Neural cell (in vitro differentiated cells): ENCODE data around the gene RENBP. TPM values are rescaled to one million over a fixed set of nuclear protein-coding genes. Genes with fewer than 3 reads are reported as not detected.

Experiments
- H2AFZ ChIP-seq: fragments of 200-600, 300-800 bp; sonication (generic), shearing (Covaris generic); 2 replicates; pipeline ENCODE4 v1.6.0; 2014; ENCODE audit warnings: low read depth, mild to moderate bottlenecking, antibody characterized with exemption, low read length, moderate library complexity
- H3F3A ChIP-seq: fragments of 200-600 bp; shearing (Covaris generic); 2 replicates; pipeline ENCODE4 v1.6.1; 2016; ENCODE audit warnings: mild to moderate bottlenecking, moderate library complexity, mixed read lengths, antibody characterized with exemption, low read length; ENCODE audit not compliant: insufficient read depth, poor library complexity, severe bottlenecking
- H3K27ac ChIP-seq: fragments of 200-600, 300-800 bp; sonication (generic), shearing (Covaris generic); 2 replicates; pipeline ENCODE4 v1.5.1; 2014; ENCODE audit warnings: mild to moderate bottlenecking, low read length, moderate library complexity
- H3K27me3 ChIP-seq: fragments of 300-800, 200-600 bp; sonication (generic), shearing (Covaris generic); 2 replicates; pipeline ENCODE4 v1.6.0; 2014; ENCODE audit warnings: mild to moderate bottlenecking, low read depth, low read length, moderate library complexity; ENCODE audit not compliant: insufficient read depth
- H3K36me3 ChIP-seq: fragments of 300-800, 200-600 bp; sonication (generic), shearing (Covaris generic); 2 replicates; pipeline ENCODE4 v1.5.1; 2014; ENCODE audit warnings: mild to moderate bottlenecking, antibody characterized with exemption, low read length, moderate library complexity; ENCODE audit not compliant: insufficient read depth
- H3K4me2 ChIP-seq: fragments of 300-800, 200-600 bp; sonication (generic), shearing (Covaris generic); 2 replicates; pipeline ENCODE4 v1.6.0; 2014; ENCODE audit warnings: mild to moderate bottlenecking, low read length
- H3K4me3 ChIP-seq: fragments of 300-800, 200-600 bp; sonication (generic), shearing (Covaris generic); 2 replicates; pipeline ENCODE4 v1.5.1; 2014; ENCODE audit warnings: mild to moderate bottlenecking, low read length, moderate library complexity
- H3K79me2 ChIP-seq: fragments of 200-600 bp; shearing (Covaris generic); replicated peaks from 2 replicates; pipeline ENCODE4 v1.6.0; 2014; ENCODE audit warnings: mild to moderate bottlenecking, low read length, moderate library complexity; ENCODE audit not compliant: insufficient read depth
- H3K9ac ChIP-seq: fragments of 300-800, 200-600 bp; sonication (generic), shearing (Covaris generic); 2 replicates; pipeline ENCODE4 v1.6.1; 2016; ENCODE audit warnings: mild to moderate bottlenecking, low read length, mixed read lengths
- H3K9me2 ChIP-seq: fragments of 200-600 bp; shearing (Covaris generic); 2 replicates; pipeline ENCODE4 v1.6.1; 2016; ENCODE audit warnings: mild to moderate bottlenecking, low read length, mixed read lengths; ENCODE audit not compliant: insufficient read depth
- H3K9me3 ChIP-seq: fragments of 200-600, 300-800 bp; sonication (generic), shearing (Covaris generic); 2 replicates; pipeline ENCODE4 v1.6.1; 2016; ENCODE audit warnings: mild to moderate bottlenecking, mixed run types, low read length, moderate library complexity, mixed read lengths
- H4K20me1 ChIP-seq: fragments of 200-600 bp; shearing (Covaris generic); 2 replicates; pipeline ENCODE4 v1.6.1; 2016; ENCODE audit warnings: mild to moderate bottlenecking, mixed run types; ENCODE audit not compliant: insufficient read depth
- EP300 ChIP-seq: fragments of 450-650 bp; conservative IDR thresholded peaks from 2 replicates; pipeline ENCODE4 v1.6.1; 2014; ENCODE audit warnings: antibody characterized with exemption, mild to moderate bottlenecking, moderate library complexity; ENCODE audit not compliant: poor library complexity, severe bottlenecking
- EZH2 ChIP-seq: fragments of 200-600, 300-800 bp; shearing (Covaris generic), sonication (generic); IDR thresholded peaks from 2 replicates; pipeline ENCODE4 v1.6.1; 2014; ENCODE audit warnings: antibody characterized with exemption, low read length, borderline replicate concordance, mild to moderate bottlenecking; ENCODE audit not compliant: insufficient read depth, poor library complexity, severe bottlenecking
- MXI1 ChIP-seq: fragments of 450-650 bp; conservative IDR thresholded peaks from 2 replicates; pipeline ENCODE4 v1.6.1; 2014; ENCODE audit warnings: antibody characterized with exemption, mild to moderate bottlenecking; ENCODE audit not compliant: poor library complexity, severe bottlenecking
- POLR2AphosphoS5 ChIP-seq: IDR thresholded peaks from 2 replicates; pipeline ENCODE4 v1.6.1; 2012
- RAD21 ChIP-seq: fragments of 450-650 bp; conservative IDR thresholded peaks from 2 replicates; pipeline ENCODE4 v1.6.1; 2014; ENCODE audit warnings: antibody characterized with exemption, mild to moderate bottlenecking, moderate library complexity
- SMC3 ChIP-seq: fragments of 450-650 bp; conservative IDR thresholded peaks from 2 replicates; pipeline ENCODE4 v1.6.1; 2014; ENCODE audit warnings: antibody characterized with exemption, mild to moderate bottlenecking, moderate library complexity; ENCODE audit not compliant: poor library complexity
- TAF1 ChIP-seq: IDR thresholded peaks from 2 replicates; pipeline ENCODE4 v1.6.1; 2012; ENCODE audit warnings: low read depth
- polyA plus RNA-seq: library from polyadenylated mRNA; depleted of rRNA; stranded (reverse); fragments of >200 nt; gene quantifications from 2 replicates; pipeline ENCODE4 v1.2.3, GENCODE V29; 2014
- TF ChIP-seq, protein P1 (sequence below): IDR thresholded peaks from 2 replicates; pipeline ENCODE4 v1.6.1; 2012; ENCODE audit warnings: borderline replicate concordance
- TF ChIP-seq, protein P2 (sequence below): fragments of 450-650 bp; IDR thresholded peaks from 2 replicates; pipeline ENCODE4 v1.5.1; 2014; ENCODE audit warnings: antibody characterized with exemption, mild to moderate bottlenecking, moderate library complexity; ENCODE audit not compliant: poor library complexity, severe bottlenecking

The RENBP gene
- polyA plus RNA-seq, 1 donor from 2014 or later: 0.89 TPM

DNA sequence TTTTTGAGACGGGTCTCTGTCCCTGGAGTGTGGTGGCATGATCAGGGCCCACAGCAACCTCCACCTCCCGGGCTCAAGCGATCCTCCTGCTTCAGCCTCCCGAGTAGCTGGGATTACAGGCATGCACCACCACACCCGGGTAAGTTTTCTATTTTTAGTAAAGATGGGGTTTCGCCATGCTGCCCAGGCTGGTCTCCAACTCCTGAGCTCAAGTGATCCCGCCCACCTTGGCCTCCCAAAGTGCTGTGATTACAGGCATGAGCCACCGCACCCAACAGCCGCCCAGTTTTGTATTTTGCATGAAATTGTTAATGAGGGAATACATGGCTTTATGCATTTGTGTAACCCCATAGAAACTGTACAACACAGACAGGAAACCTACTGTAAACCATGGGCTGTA is 15.6 kb downstream of the RENBP start:
- no peak overlapping the region for H2AFZ ChIP-seq
- no peak overlapping the region for H3K9ac ChIP-seq
- no peaks in the 10 kb centered on the region for H3K79me2 ChIP-seq
- TF ChIP-seq, protein P1, sequence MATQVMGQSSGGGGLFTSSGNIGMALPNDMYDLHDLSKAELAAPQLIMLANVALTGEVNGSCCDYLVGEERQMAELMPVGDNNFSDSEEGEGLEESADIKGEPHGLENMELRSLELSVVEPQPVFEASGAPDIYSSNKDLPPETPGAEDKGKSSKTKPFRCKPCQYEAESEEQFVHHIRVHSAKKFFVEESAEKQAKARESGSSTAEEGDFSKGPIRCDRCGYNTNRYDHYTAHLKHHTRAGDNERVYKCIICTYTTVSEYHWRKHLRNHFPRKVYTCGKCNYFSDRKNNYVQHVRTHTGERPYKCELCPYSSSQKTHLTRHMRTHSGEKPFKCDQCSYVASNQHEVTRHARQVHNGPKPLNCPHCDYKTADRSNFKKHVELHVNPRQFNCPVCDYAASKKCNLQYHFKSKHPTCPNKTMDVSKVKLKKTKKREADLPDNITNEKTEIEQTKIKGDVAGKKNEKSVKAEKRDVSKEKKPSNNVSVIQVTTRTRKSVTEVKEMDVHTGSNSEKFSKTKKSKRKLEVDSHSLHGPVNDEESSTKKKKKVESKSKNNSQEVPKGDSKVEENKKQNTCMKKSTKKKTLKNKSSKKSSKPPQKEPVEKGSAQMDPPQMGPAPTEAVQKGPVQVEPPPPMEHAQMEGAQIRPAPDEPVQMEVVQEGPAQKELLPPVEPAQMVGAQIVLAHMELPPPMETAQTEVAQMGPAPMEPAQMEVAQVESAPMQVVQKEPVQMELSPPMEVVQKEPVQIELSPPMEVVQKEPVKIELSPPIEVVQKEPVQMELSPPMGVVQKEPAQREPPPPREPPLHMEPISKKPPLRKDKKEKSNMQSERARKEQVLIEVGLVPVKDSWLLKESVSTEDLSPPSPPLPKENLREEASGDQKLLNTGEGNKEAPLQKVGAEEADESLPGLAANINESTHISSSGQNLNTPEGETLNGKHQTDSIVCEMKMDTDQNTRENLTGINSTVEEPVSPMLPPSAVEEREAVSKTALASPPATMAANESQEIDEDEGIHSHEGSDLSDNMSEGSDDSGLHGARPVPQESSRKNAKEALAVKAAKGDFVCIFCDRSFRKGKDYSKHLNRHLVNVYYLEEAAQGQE: no peak
- TF ChIP-seq MXI1 (no peak), EZH2 (no peak), POLR2AphosphoS5 (no peak)
- TF ChIP-seq, protein P2, sequence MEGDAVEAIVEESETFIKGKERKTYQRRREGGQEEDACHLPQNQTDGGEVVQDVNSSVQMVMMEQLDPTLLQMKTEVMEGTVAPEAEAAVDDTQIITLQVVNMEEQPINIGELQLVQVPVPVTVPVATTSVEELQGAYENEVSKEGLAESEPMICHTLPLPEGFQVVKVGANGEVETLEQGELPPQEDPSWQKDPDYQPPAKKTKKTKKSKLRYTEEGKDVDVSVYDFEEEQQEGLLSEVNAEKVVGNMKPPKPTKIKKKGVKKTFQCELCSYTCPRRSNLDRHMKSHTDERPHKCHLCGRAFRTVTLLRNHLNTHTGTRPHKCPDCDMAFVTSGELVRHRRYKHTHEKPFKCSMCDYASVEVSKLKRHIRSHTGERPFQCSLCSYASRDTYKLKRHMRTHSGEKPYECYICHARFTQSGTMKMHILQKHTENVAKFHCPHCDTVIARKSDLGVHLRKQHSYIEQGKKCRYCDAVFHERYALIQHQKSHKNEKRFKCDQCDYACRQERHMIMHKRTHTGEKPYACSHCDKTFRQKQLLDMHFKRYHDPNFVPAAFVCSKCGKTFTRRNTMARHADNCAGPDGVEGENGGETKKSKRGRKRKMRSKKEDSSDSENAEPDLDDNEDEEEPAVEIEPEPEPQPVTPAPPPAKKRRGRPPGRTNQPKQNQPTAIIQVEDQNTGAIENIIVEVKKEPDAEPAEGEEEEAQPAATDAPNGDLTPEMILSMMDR: no peak
- H3K4me2 ChIP-seq: no peak overlapping the region
- H3K9me3 ChIP-seq: no peaks in the 10 kb centered on the region
- peak overlapping the region; percentile 64 for H3K27ac ChIP-seq
- no peaks in the 10 kb centered on the region for H3K9me2 ChIP-seq
- no peaks in the 10 kb centered on the region for H4K20me1 ChIP-seq
- no peaks in the 10 kb centered on the region for H3K36me3 ChIP-seq
- H3K27me3 ChIP-seq: no peaks in the 10 kb centered on the region
- no peaks in the 10 kb centered on the region for H3F3A ChIP-seq
- H3K4me3 ChIP-seq: peak overlapping the region; percentile 49

DNA sequence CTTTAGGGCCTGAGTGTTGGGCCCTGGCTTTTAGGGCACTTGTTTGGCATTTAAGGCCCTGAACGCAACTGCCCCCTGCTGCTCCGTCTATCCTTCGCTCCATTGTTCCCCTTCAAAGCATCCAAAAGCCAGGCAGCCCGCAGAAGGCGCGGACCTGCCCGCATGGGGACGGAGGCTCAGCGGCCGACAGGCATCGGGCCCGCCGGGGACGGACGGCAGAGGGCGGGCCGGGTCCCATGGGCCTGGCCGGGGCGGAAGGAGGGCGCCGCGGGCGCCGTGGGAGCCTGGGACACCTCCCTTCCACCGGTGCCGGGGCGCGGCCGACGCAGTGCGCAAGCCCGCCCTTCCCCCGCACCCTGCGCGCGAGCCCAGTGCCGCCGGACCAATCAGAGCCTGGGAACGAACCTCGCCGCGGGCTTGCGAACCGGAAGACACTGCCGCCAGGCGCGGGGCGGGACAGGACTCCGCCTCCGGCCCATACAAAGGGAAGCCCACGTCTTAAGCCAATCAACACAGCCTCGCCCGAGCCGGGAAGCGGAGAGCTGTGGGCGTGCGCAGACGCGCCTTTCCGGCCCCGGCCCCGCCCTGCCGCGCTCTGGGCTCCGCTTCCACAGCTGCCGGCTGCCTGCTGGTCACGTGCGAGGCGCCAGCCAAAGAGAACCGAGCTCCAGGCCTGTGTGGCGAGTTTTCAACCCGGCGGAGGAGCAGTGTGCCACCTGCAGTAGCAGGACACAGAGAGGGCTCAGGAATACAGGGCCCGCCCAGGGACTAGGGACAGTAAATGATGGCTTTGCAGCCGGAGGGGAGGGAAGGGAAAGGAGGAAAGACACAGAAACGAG is 16.3 kb downstream of the RENBP start:
- Histone ChIP-seq H3K79me2 (no peaks in the 10 kb centered on the region), H3K27ac (peak overlapping the region; percentile 94), H3K4me3 (peak overlapping the region; percentile 71), H3F3A (no peaks in the 10 kb centered on the region), H4K20me1 (no peaks in the 10 kb centered on the region), H3K36me3 (no peaks in the 10 kb centered on the region), H2AFZ (no peak overlapping the region), H3K9ac (peak overlapping the region; percentile 92), H3K9me3 (no peaks in the 10 kb centered on the region), H3K4me2 (peak overlapping the region; percentile 80), H3K9me2 (no peaks in the 10 kb centered on the region), H3K27me3 (no peaks in the 10 kb centered on the region)
- TF ChIP-seq TAF1 (peak; percentile 31), EZH2 (no peak), RAD21 (peak; percentile 42), MXI1 (peak; percentile 70), POLR2AphosphoS5 (peak; percentile 64), EP300 (peak; percentile 40), SMC3 (peak; percentile 63)
- TF ChIP-seq, protein P1: peak; percentile 40
- TF ChIP-seq, protein P2: peak; percentile 26
